Activated CD4-positive, CD25-positive, alpha-beta regulatory T cell treated with anti-CD3 and anti-CD28 coated beads, Interleukin-2, amount 50 U/mL, for 24 hours (primary cell): ENCODE data around the gene CASQ1.
A peak's percentile ranks its signal among the peaks of the same experiment; 100 is the strongest.

Source experiments
- ATAC-seq, 2 donors: fragments of 150-1000 bp; cut with Tn5 transposase; one replicate each; pipeline ENCODE4 v1.10.0; 2021; ENCODE audit warnings: mild to moderate bottlenecking in 1 of 2, moderate library complexity in 1 of 2

The CASQ1 gene

DNA sequence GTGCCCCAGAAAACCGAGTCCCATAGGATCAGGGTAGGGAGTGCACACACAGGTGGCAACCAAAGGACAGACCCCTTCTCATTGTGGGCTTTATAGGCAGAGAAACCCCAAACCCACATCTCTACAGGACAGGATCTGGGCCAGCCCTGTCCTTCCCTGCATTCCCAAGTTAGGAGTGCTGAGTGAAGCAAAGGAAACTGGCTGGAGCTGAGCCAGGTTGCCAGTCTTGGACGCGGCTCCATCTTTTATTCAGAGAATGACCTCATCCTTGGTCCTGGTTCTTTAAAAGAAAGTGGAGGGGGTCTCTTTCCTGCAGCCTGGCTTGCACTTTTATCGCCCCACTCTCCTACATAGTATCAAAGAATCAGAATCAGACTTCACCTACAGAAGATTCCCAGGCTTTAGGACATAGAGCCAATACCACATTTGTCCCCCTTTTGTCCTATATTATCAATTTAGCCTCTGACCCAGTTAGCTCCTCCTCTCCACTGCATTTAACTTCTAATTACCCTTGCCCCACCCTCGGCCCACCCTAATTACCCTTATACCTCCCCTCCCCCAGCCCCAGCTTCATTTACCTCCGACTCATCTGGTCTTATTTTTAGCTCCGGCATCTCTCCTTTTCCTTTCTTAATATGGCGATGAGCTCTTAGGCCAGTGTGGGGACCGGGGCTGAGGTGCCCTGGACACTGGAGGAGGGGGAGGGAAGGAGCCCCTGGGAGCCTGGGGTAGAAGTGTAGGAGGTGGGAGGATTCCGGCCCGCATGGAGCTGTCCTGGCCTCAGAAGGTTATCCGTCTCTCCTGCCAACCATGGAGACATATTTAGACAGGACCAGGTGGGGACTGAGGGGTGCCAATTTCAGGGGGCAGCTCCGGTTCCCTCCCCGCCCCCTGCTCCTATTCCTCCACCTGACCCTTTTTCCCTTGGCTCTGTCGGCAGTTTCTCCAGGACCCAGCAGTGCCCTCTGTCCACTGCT is at the start of gene CASQ1:
Gene CASQ1 (plus strand): TSS at position 927 of the 977 bp plus-strand sequence. CDS start 177 bp downstream, outside the sequence.
- no peak for ATAC-seq

- ATAC-seq: no peak
Observed at GRCh38 chr1:160143695-160144094, 46.7 kb upstream of the CASQ1 start.

DNA sequence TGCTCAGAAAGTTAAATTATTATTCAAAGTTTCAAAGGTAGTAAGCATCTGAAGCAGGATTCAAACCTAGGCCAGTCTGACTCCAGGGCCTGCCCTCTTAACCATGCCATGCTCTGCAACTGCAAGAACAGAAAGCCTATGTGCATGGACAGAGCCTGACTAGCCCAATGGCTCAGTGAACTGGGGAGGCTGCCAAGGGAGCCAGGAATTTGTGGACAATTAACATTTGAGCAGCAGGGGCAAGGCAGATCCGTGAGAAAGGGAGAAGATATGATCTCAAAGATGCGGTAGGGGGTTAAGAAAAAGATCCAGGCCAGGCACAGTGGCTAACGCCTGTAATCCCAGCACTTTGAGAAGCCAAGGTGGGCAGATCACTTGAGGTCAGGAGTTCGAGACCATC is 45.5 kb upstream of the CASQ1 start:
- no peak for ATAC-seq

GRCh38 chr1:160146107-160146506 is 44.3 kb upstream of the CASQ1 start:
- no peak for ATAC-seq

GRCh38 chr1:160148121-160148520 is 42.3 kb upstream of the CASQ1 start:
- ATAC-seq: no peak

DNA sequence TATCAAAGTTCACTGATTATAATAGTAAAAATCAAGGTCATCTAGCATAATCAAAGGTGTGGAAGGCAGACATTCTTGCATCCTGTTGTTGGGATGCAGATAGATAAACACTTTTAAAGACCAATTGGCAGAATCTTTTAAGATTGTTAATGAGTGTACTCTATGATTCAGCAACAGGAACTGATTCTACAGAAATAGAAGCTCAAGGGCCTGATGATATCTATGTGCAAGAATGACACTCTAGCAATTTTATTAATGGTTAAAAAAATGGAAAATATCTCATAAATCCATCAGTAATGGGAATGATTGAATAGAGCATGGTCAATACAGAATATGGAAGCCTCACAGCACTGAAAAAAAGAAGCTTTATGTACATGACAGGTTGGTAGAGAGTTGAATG is 41.1 kb upstream of the CASQ1 start:
- ATAC-seq: no peak

GRCh38 chr1:160149716-160150115 is 40.7 kb upstream of the CASQ1 start:
- no peak for ATAC-seq

DNA sequence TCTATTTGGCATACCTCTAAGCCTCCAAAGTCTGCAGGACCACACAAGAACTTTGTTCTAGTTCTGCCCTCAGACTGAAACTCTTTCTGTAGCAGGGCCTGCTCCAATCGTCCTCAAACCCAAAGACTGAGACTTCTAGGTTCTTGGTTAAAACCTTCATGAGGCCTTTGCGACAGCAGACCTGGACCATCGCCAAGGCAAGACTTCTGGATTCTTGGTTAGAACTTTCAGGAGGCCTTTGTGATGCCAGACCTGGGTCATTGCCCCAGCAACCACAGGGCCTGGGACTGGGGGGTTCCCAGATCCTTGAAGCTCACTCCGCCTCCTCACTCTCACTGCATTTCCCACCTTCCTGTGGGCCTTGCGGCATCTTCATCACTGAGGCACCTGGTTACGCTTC is 39.1 kb upstream of the CASQ1 start, which contains the start of gene ATP1A4:
Gene ATP1A4 (plus strand): TSS at position 301 of the 400 bp plus-strand sequence. CDS start 438 bp downstream, outside the sequence.
- ATAC-seq: no peak

DNA sequence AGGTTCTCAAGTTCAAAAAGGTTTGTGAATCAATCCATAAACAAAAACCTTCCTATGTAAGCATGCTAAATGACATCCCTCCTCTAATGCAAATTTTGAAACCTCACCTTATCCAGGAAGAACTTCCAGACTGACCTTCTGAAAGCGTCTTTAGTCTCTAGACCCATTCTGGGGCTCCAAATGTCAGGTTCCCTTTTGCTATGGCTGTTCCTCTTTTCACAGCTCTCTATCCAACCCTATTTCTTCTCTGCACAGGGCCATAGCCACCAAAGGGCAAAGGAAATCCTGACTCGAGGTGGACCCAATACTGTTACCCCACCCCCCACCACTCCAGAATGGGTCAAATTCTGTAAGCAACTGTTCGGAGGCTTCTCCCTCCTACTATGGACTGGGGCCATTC is 35.6 kb upstream of the CASQ1 start:
- no peak for ATAC-seq

- no peak for ATAC-seq
Observed at GRCh38 chr1:160156361-160156760, 34.0 kb upstream of the CASQ1 start.

DNA sequence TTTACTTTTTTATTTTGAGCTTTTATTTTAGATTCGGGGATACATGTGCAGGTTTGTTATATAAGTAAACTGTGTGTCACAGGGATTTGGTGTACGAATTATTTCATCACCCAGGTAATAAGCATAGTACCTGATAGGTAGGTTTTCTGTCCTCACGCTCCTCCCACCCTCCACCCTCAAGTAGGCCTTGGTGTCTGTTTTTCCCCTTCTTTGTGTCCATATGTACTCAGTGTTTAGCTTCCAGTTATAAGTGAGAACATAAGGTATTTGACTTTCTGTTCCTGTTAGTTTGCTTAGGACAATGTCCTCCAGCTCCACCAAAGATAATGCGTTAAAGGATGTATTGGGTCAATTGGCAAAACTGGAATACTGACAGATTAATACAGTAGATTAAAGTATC is 33.2 kb upstream of the CASQ1 start:
- no peak for ATAC-seq

GRCh38 chr1:160158031-160158430 is 32.3 kb upstream of the CASQ1 start:
- no peak for ATAC-seq

GRCh38 chr1:160158534-160158933 is 31.8 kb upstream of the CASQ1 start:
- ATAC-seq: no peak

DNA sequence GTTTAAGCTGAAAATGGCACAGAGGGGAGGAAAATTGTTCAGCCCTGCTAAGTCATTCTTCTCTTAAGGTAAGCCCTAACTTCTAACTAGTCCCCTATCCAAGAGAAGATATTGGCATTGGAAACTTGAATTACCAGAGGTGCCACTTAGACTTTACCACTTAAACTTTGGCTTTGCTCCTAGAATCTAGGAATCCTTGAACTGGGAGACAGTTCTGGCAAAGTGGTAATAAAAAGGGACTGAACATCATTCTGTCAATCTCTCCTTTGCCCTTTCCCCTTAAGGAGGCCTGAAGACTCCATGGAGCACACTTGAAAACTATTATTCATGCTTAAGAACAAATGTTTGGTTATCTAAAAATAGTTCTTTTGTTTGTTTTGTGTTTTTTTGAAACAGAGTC is 30.5 kb upstream of the CASQ1 start:
- no peak for ATAC-seq

DNA sequence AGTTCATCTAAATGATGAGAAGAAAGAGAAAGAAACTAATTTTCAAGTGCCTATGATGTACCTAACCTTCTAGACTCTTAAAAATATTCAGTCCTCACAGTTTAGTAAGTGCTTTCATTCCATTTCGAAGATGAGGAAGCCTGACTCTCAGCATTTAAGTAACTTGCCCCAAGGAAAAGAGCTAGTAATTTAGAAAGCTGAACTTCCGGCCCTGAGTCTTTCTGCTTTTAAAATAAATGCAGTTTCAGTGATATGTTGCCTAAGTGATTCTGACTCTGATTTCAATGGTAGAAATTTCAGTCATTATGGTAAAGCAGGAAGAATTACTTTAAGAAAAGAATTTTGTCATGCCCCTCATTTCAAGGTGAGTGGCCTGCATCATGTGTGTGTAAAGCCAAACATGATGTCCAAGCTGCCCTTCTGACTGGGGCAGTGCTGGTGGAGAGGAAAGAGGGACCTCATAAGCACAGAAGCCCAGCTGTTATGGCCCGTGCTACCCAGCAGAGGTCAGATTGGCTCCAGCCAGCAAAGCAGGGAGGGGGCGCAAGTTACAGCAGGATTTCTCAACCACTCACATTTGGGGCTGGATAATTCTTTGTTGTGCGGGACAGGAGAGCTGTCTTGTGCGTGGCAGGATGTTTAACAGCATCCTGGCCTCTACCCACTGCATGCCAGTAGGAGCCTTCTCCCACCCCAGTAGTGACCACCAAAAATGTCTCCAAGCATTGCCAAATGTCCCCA is 28.2 kb upstream of the CASQ1 start:
- no peak for ATAC-seq

DNA sequence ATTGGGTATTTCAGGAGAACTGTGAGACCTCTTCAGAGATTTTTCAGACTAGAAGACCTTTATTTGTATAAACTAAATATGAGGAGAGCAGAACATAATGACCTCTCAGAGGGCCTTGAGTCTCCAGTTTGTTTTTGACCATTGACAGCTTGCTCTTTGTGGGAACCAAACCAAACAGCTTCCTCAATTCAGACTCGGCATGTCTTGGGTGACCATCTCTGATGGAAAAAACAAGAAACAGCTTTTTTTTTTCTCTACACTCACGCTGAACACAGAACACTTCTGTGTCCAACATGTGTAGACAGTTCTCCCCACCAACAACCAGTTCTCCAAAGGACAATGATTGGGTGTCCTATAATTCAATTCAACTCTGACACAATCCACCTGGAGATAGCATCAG is 27.4 kb upstream of the CASQ1 start:
- ATAC-seq: no peak

GRCh38 chr1:160163615-160164014 is 26.8 kb upstream of the CASQ1 start:
- no peak for ATAC-seq

DNA sequence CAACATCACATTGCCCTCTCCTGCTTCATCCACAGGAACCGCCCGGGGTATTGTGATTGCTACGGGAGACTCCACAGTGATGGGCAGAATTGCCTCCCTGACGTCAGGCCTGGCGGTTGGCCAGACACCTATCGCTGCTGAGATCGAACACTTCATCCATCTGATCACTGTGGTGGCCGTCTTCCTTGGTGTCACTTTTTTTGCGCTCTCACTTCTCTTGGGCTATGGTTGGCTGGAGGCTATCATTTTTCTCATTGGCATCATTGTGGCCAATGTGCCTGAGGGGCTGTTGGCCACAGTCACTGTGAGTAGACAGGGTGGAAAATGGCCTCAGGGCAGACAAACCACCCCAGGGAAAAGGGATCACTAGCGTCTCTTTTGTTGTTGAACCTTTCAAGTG is 26.3 kb upstream of the CASQ1 start:
- no peak for ATAC-seq

- no peak for ATAC-seq
Observed at GRCh38 chr1:160166166-160166868, 24.1 kb upstream of the CASQ1 start.

DNA sequence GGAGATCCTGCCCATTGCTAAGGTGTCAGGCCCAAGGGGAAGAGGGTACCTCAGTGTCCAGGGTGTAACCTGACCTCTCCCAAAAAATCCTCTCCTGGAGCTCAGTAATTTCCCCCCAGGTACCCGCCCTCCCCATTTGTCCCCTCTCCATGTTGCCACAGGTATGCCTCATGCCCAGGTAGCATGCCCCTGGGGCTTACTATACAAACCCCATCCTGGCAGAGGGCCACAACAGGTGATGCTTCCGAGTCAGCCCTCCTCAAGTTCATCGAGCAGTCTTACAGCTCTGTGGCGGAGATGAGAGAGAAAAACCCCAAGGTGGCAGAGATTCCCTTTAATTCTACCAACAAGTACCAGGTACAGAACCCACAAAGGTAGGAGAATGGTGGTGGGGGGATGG is 23.3 kb upstream of the CASQ1 start:
- no peak for ATAC-seq

- ATAC-seq: peak; percentile 82 to 90
Observed at GRCh38 chr1:160167580-160167979, 22.8 kb upstream of the CASQ1 start.

DNA sequence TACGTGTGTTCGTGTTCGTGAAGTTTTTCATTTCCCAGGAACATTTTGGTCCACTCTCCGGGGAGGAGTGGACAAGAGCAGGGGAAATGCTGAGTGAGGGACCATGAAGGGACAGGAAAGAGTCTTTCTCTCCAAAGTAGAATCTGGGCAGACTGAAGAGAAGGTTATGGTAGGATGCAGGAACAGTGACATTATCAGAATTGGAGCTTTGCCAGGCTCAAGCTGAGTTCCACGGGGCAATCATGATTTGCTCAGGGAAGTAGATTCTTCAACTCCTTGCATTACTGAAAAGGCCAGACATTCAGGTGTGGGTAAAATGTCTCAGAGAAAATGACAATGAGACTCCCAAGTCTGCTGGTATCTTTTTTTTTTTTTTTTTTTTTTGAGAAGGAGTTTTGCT is 22.4 kb upstream of the CASQ1 start:
- ATAC-seq: no peak
